HG03575 (cell line): Measurements from ENCODE around the gene GRIA4.

Source experiments
- ATAC-seq: cut with Tn5 transposase; IDR thresholded peaks from one replicate; pipeline ENCODE4 v1.9.1; 2021; ENCODE audit not compliant: unreplicated experiment, insufficient number of reproducible peaks, low FRiP score; ENCODE audit errors: extremely low read depth

Gene GRIA4

GRCh38 chr11:105884436-105884835 lies 274.6 kb downstream of the GRIA4 start:
- no peak for ATAC-seq

GRCh38 chr11:105891685-105892084 lies 281.8 kb downstream of the GRIA4 start:
- no peak for ATAC-seq

- no peak for ATAC-seq
Measured at GRCh38 chr11:105897161-105897560, 287.3 kb downstream of the GRIA4 start.

- ATAC-seq: no peak
Measured at GRCh38 chr11:105899772-105900171, 289.9 kb downstream of the GRIA4 start.

- no peak for ATAC-seq
Measured at GRCh38 chr11:105900515-105901035, 290.7 kb downstream of the GRIA4 start.

- no peak for ATAC-seq
Measured at GRCh38 chr11:105903113-105903512, 293.2 kb downstream of the GRIA4 start.

GRCh38 chr11:105906517-105906916 lies 296.6 kb downstream of the GRIA4 start:
- ATAC-seq: no peak

- no peak for ATAC-seq
Measured at GRCh38 chr11:105907319-105907718, 297.4 kb downstream of the GRIA4 start.

GRCh38 chr11:105910095-105910715 lies 300.3 kb downstream of the GRIA4 start:
- no peak for ATAC-seq

GRCh38 chr11:105911454-105911853 lies 301.6 kb downstream of the GRIA4 start:
- ATAC-seq: no peak

GRCh38 chr11:105912666-105913065 lies 302.8 kb downstream of the GRIA4 start:
- no peak for ATAC-seq

- no peak for ATAC-seq
Measured at GRCh38 chr11:105915021-105915420, 305.1 kb downstream of the GRIA4 start.

- ATAC-seq: no peak
Measured at GRCh38 chr11:105918039-105918438, 308.2 kb downstream of the GRIA4 start.

- ATAC-seq: no peak
Measured at GRCh38 chr11:105918600-105918999, 308.7 kb downstream of the GRIA4 start.

GRCh38 chr11:105923252-105923651 lies 313.4 kb downstream of the GRIA4 start:
- no peak for ATAC-seq

- ATAC-seq: no peak
Measured at GRCh38 chr11:105923807-105924206, 313.9 kb downstream of the GRIA4 start.

- ATAC-seq: no peak
Measured at GRCh38 chr11:105929084-105929955, 319.4 kb downstream of the GRIA4 start.

- ATAC-seq: no peak
Measured at GRCh38 chr11:105933695-105934094, 323.8 kb downstream of the GRIA4 start.

- no peak for ATAC-seq
Measured at GRCh38 chr11:105935791-105936190, 325.9 kb downstream of the GRIA4 start.

GRCh38 chr11:105937331-105937730 lies 327.5 kb downstream of the GRIA4 start:
- no peak for ATAC-seq
